ENCODE results near the gene WDR74.

Gene WDR74

DNA sequence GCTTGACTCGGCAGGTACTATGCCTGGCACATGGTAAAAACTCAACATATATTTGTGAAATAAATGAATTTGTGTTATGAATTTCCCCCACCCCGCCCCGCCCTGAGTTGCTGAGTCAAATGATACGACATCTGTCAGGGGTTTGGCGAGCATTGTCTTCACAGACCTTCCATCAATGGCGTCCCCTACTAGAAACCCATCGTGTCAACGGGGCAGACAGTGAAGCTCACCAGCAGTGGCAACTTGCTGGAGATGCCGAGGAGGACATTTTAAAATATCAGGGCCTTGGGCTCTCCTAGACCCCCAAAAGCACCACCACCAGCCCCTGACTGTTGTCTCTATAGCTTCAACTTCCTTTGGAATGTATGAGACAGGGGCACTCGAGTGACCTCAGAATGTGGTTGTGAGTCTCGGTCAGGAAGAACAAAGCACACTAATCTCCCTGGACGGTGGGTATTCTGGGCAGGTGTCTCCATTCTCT lies 33.4 kb downstream of the WDR74 start:
- peak overlapping the region; percentile 95 for H3K4me3 ChIP-seq (ENCODE audit: low read depth, low read length)
- TF ChIP-seq, protein P1, sequence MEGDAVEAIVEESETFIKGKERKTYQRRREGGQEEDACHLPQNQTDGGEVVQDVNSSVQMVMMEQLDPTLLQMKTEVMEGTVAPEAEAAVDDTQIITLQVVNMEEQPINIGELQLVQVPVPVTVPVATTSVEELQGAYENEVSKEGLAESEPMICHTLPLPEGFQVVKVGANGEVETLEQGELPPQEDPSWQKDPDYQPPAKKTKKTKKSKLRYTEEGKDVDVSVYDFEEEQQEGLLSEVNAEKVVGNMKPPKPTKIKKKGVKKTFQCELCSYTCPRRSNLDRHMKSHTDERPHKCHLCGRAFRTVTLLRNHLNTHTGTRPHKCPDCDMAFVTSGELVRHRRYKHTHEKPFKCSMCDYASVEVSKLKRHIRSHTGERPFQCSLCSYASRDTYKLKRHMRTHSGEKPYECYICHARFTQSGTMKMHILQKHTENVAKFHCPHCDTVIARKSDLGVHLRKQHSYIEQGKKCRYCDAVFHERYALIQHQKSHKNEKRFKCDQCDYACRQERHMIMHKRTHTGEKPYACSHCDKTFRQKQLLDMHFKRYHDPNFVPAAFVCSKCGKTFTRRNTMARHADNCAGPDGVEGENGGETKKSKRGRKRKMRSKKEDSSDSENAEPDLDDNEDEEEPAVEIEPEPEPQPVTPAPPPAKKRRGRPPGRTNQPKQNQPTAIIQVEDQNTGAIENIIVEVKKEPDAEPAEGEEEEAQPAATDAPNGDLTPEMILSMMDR (IDR thresholded peaks at IDR 0.05; ENCODE audit: low read depth, low read length) = no peak

DNA sequence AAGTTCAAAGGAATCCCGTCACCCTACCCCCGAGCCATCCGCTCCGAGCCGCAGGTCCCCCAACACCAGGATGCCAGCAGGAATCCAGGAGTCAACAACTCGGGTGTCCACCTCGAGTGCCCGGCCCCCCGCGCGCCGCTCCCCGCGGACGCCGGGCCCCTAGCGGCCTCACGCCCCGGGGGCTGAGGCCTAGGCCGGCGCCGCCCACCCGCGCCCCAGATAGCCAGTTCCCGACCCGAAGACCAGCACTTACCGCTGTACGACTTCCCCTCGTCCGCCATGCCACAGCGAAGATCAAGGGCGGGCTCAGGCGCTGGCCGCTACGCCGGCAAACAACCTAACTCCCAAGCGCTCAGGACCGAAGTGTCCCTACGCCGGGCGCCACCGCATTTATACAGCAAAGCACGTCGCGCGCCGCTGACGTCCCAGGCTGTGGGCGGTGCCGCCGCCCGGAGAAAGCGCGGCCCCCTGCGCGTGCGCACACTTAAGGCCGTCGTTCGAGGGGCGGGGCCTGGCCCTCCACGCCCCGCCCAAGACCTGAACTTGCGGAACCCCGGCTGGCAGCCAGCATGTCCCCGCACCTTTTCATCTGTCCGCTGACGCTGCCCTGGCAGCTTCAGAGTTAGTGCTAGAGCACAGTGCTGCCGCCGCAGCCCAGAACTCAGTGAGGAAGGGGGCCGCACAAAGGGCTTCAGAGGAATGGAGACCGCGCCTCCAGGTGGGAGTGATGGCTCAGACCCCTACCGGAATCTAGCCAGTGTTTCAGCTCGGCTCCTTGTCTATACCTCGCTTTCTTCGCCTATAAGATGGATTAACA lies 34.1 kb downstream of the WDR74 start, which contains the start of gene NXF1:
Gene NXF1 (minus strand): TSS at position 365 of the 817 bp plus-strand sequence. CDS start 84 bp downstream, at position 281.
- peak within 1 kb of the TSS; percentile 95 for H3K4me3 ChIP-seq (ENCODE audit: low read depth, low read length)
- TF ChIP-seq, protein P1 (IDR thresholded peaks at IDR 0.05; ENCODE audit: low read depth, low read length) = no peak

DNA sequence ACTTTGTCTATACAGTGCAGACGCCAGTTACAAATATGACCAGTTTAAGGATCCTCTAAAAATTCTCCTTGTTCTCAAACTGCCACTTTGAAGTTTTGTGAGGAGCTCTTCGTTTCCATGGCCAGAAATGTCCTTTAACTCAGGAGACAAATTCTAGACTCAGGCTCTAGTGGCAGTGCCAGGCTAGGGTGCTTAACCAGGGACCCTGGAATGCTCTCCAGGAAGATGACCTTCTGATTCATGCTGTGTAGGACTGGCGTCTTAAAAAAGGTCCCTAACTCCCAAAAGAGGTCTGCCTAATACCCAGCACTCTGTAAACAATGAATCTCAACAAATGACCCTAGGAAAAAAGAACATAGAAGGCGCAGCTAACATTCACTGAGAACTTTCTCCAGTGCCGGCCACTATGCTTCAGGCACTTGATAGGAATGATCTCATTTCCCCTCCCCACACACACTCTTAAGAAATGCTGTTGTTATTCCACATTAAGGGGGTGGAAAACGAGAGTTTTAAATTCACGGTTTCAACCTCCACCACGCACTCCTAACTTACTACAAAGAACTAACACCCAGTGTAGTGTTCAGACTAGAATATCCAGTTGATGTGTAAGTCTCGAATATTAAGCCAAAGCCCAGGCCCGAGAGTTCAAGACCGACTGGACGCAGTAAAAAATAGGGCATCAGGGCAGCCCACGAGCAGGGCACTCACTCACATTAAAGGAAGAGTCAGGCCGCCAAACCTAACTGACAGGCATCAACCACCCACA lies 34.9 kb downstream of the WDR74 start:
- TF ChIP-seq, protein P1 (IDR thresholded peaks at IDR 0.05; ENCODE audit: low read depth, low read length) = no peak
- peak overlapping the region; percentile 95 for H3K4me3 ChIP-seq (ENCODE audit: low read depth, low read length)

GRCh38 chr11:62801071-62801470 lies 38.3 kb downstream of the WDR74 start:
- no peak overlapping the region for H3K4me3 ChIP-seq (ENCODE audit: low read depth, low read length)

GRCh38 chr11:62799486-62799885 lies 39.9 kb downstream of the WDR74 start:
- TF ChIP-seq, protein P1 (IDR thresholded peaks at IDR 0.05; ENCODE audit: low read depth, low read length) = no peak
- H3K4me3 ChIP-seq (ENCODE audit: low read depth, low read length) = no peak overlapping the region

More at GRCh38 chr11:62801071-62801470, 38.3 kb downstream of the WDR74 start:
- TF ChIP-seq, protein P1 (IDR thresholded peaks at IDR 0.05; ENCODE audit: low read depth, low read length) = no peak

- TF ChIP-seq, protein P1 (IDR thresholded peaks at IDR 0.05; ENCODE audit: low read depth, low read length) = no peak
- no peak overlapping the region for H3K4me3 ChIP-seq (ENCODE audit: low read depth, low read length)
These were observed 43.1 kb downstream of the WDR74 start for GRCh38 chr11:62796281-62796680.

Measured in WI38 (cell line).